Measurements from ENCODE around the gene ATRIP. TPM values are rescaled to one million over a fixed set of nuclear protein-coding genes. Genes with fewer than 3 reads are reported as not detected.
"Not testable (repeated sequence)": the region's sequence is repeated elsewhere in the genome, so short reads cannot be mapped to it uniquely, and the experiment has no call there.

The ATRIP gene
- total RNA-seq, 4 donors from 2014 or later, result 5.3 to 11.5 (median 7.5) TPM

- DNase-seq, result no peak
- Histone ChIP-seq H3K4me1 (peaks cover 10 to 28% of the 10 kb centered on the region in 2 donors), H3K36me3 (no peaks in the 10 kb centered on the region), H3K9me3 (no peaks in the 10 kb centered on the region), H3K4me3 (no peak overlapping the region), H3K27me3 (no peaks in the 10 kb centered on the region), H3K27ac (peak overlapping the region in 1 of 2 donors; percentile 100)
- intact Hi-C loops (cut with DNase I; ENCODE audit: low total_unique reads), result loop anchor here (5.0 kb wide), 1 partner anchor 78 kb away; no protein-coding TSS in a partner anchor
- TF ChIP-seq CTCF (IDR thresholded peaks at IDR 0.05) (no peak), POLR2A (IDR thresholded peaks at IDR 0.05) (no peak)
These were observed 22.7 kb downstream of the ATRIP start for GRCh38 chr3:48469046-48469915.

- Histone ChIP-seq H3K36me3 (no peaks in the 10 kb centered on the region), H3K9me3 (no peaks in the 10 kb centered on the region), H3K4me3 (no peak overlapping the region), H3K27ac (peak overlapping the region in 1 of 2 donors; percentile 39), H3K27me3 (no peaks in the 10 kb centered on the region), H3K4me1 (peaks cover 10 to 26% of the 10 kb centered on the region in 2 donors)
- intact Hi-C loops (cut with DNase I; ENCODE audit: low total_unique reads), result no loop called here
- TF ChIP-seq POLR2A (IDR thresholded peaks at IDR 0.05), result no peak
- TF ChIP-seq CTCF (IDR thresholded peaks at IDR 0.05), result no peak
- DNase-seq, result no peak
These were observed 23.7 kb downstream of the ATRIP start for GRCh38 chr3:48470286-48470685.

GRCh38 chr3:48472673-48472922, 26.1 kb downstream of the ATRIP start:
- Histone ChIP-seq H3K27me3 (no peaks in the 10 kb centered on the region), H3K9me3 (no peaks in the 10 kb centered on the region), H3K4me3 (peak overlapping the region; percentile 66 to 88), H3K36me3 (no peaks in the 10 kb centered on the region), H3K27ac (peak overlapping the region; percentile 95 to 99), H3K4me1 (peaks cover 8 to 14% of the 10 kb centered on the region in 2 donors)
- no peak for DNase-seq
- TF ChIP-seq POLR2A (IDR thresholded peaks at IDR 0.05), result no peak
- no peak for TF ChIP-seq CTCF (IDR thresholded peaks at IDR 0.05)
- intact Hi-C loops (cut with DNase I; ENCODE audit: low total_unique reads), result no loop called here

GRCh38 chr3:48472923-48473616, 26.5 kb downstream of the ATRIP start:
- peak; percentile 90 to 92 for DNase-seq
- H3K36me3 ChIP-seq, result no peaks in the 10 kb centered on the region
- peak overlapping the region; percentile 66 to 88 for H3K4me3 ChIP-seq
- H3K27me3 ChIP-seq, result no peaks in the 10 kb centered on the region
- H3K9me3 ChIP-seq, result no peaks in the 10 kb centered on the region
- intact Hi-C loops (cut with DNase I; ENCODE audit: low total_unique reads), result no loop called here
- peaks cover 3 to 13% of the 10 kb centered on the region in 2 donors for H3K4me1 ChIP-seq
- peak; percentile 75 to 81 for TF ChIP-seq POLR2A (IDR thresholded peaks at IDR 0.05)
- TF ChIP-seq CTCF (IDR thresholded peaks at IDR 0.05), result peak; percentile 23 to 51 (median 44)
- peak overlapping the region; percentile 95 to 99 for H3K27ac ChIP-seq

- intact Hi-C loops (cut with DNase I; ENCODE audit: low total_unique reads), result no loop called here
- no peaks in the 10 kb centered on the region for H3K9me3 ChIP-seq
- H3K4me1 ChIP-seq, result peaks cover 0 to 13% of the 10 kb centered on the region in 2 donors
- no peaks in the 10 kb centered on the region for H3K27me3 ChIP-seq
- H3K4me3 ChIP-seq, result no peak overlapping the region
- H3K27ac ChIP-seq, result peak overlapping the region; percentile 95 to 99
- TF ChIP-seq POLR2A (IDR thresholded peaks at IDR 0.05) (no peak), CTCF (IDR thresholded peaks at IDR 0.05) (no peak)
- DNase-seq, result no peak
- no peaks in the 10 kb centered on the region for H3K36me3 ChIP-seq
These were observed 27.0 kb downstream of the ATRIP start for GRCh38 chr3:48473617-48473952.

- H3K4me3 ChIP-seq; DNase-seq; H3K36me3 ChIP-seq; H3K9me3 ChIP-seq; intact Hi-C loops (cut with DNase I; ENCODE audit: low total_unique reads); H3K27me3 ChIP-seq: not testable (repeated sequence)
- peaks cover 0 to 13% of the 10 kb centered on the region in 2 donors for H3K4me1 ChIP-seq
- H3K27ac ChIP-seq, result peak overlapping the region; percentile 95 to 99
These were observed 27.5 kb downstream of the ATRIP start for GRCh38 chr3:48474031-48474430.

Data from uterus (tissue), 4 donors.